Breast epithelium (tissue), 3 donors: ENCODE data around the gene MAP4K2.

ENCODE experiments used
- POLR2A ChIP-seq: fragments of 450-650 bp; IDR thresholded peaks from one replicate; pipeline ENCODE4 v1.6.1; 2016; ENCODE audit warnings: antibody characterized with exemption, mild to moderate bottlenecking, moderate library complexity
- POLR2AphosphoS5 ChIP-seq, 3 donors: sonication (generic); formaldehyde crosslinking; IDR thresholded peaks; one replicate each; pipeline ENCODE4 v1.6.1; 2017; ENCODE audit warnings: antibody characterized with exemption in 3 of 3
- TF ChIP-seq, protein P1 (sequence below), 3 donors: fragments of 450-650 bp; IDR thresholded peaks; one replicate each; pipeline ENCODE4 v1.5.1; 2016 to 2017; ENCODE audit warnings: antibody characterized with exemption in 3 of 3, mild to moderate bottlenecking in 3 of 3, moderate library complexity in 3 of 3

DNA sequence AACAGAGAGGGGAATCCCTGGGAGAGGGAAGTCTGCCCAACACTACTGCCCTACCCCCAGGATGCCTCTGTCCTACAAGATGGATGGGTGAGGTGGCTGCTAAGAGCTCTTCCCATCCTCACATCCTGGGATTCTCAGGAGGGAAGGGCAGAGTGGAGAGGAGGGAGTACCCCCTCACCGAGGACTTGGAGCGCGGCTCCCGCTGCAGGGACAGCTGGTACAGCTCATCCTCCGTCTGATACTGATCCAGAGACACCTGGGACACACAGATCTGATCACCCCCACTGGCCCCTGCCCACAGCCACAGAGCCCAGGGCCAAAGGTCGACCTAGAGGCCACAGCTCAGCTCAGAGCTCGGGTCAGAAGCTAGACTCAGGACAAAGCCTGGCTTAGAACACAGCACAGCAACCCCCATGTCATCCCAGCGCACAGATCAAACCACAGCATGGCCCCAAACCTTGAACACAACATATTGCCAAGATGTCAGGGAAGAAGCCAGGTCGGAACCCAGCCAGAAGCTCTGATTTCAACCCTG, 67.2 kb downstream of the MAP4K2 start:
- TF ChIP-seq POLR2A (no peak), POLR2AphosphoS5 (IDR thresholded peaks at IDR 0.05) (no peak)
- TF ChIP-seq, protein P1, sequence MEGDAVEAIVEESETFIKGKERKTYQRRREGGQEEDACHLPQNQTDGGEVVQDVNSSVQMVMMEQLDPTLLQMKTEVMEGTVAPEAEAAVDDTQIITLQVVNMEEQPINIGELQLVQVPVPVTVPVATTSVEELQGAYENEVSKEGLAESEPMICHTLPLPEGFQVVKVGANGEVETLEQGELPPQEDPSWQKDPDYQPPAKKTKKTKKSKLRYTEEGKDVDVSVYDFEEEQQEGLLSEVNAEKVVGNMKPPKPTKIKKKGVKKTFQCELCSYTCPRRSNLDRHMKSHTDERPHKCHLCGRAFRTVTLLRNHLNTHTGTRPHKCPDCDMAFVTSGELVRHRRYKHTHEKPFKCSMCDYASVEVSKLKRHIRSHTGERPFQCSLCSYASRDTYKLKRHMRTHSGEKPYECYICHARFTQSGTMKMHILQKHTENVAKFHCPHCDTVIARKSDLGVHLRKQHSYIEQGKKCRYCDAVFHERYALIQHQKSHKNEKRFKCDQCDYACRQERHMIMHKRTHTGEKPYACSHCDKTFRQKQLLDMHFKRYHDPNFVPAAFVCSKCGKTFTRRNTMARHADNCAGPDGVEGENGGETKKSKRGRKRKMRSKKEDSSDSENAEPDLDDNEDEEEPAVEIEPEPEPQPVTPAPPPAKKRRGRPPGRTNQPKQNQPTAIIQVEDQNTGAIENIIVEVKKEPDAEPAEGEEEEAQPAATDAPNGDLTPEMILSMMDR (IDR thresholded peaks at IDR 0.05) = no peak
